Heart right ventricle (tissue), 16 donors: Measurements from ENCODE around the gene RBM33. TPM values are rescaled to one million over a fixed set of nuclear protein-coding genes. Genes with fewer than 3 reads are reported as not detected.

Source experiments
- ATAC-seq, 8 donors: fragments of 200-7000 bp; cut with Tn5 transposase; one replicate each; pipeline ENCODE4 v1.9.1; 2020; ENCODE audit warnings: mild to moderate bottlenecking in 8 of 8, moderate library complexity in 8 of 8, moderate number of reproducible peaks in 1 of 8
- DNase-seq, 2 donors: peaks; one replicate each; pipeline ENCODE4 v3.0.0-alpha.2; 2020
- H3K27ac ChIP-seq, 10 donors: fragments of 200-600 bp; sonication (generic) in 2 of 10; one replicate each; pipeline versions ENCODE4 v1.5.0 to v1.8.0; 2020 to 2022; ENCODE audit warnings: mild to moderate bottlenecking in 3 of 10
- H3K27me3 ChIP-seq, 7 donors: fragments of 200-600 bp; one replicate each; pipeline ENCODE4 v1.8.0; 2021 to 2022; ENCODE audit warnings: mild to moderate bottlenecking in 2 of 7
- H3K36me3 ChIP-seq, 9 donors: fragments of 200-600 bp; sonication (generic) in 1 of 9; one replicate each; pipeline versions ENCODE4 v1.5.0 to v1.8.0; 2020 to 2022; ENCODE audit warnings: mild to moderate bottlenecking in 2 of 9
- H3K4me1 ChIP-seq, 9 donors: fragments of 200-600 bp; sonication (generic) in 1 of 9; one replicate each; pipeline versions ENCODE4 v1.5.0 to v1.8.0; 2020 to 2022; ENCODE audit warnings: mild to moderate bottlenecking in 4 of 9
- H3K4me3 ChIP-seq, 10 donors: fragments of 200-600 bp; sonication (generic) in 2 of 10; one replicate each; pipeline versions ENCODE4 v1.5.0 to v1.8.0; 2020 to 2022; ENCODE audit warnings: mild to moderate bottlenecking in 7 of 10, moderate library complexity in 2 of 10
- H3K9me3 ChIP-seq, 11 donors: fragments of 200-600 bp in 10 of 11; sonication (generic) in 2 of 11; one replicate each; pipeline versions ENCODE4 v1.5.0 to v1.8.0; 2013 to 2022; ENCODE audit warnings: mild to moderate bottlenecking in 2 of 11, control low read depth in 1 of 11, moderate library complexity in 1 of 11
- WGBS, 2 donors: extraction: QIAGEN DNeasy Blood & Tissue Kit; methylation state at CpG; one replicate each; pipeline ENCODE4 v1.1.7; 2013; ENCODE audit warnings: inconsistent platforms in 1 of 2; 5-methylcytosine and 5-hydroxymethylcytosine counted together
- intact Hi-C, 10 donors: fragments of 100-400 bp; cut with DNase I; formaldehyde crosslinking; loops; one replicate each; pipeline versions ENCODE4 v1.11.1 to v1.14.2; 2022
- polyA plus RNA-seq, 2 donors: library from polyadenylated mRNA; stranded (reverse); fragments of 200-250 nt; gene quantifications; one replicate each; pipeline ENCODE4 v1.2.3, GENCODE V29; 2013
- total RNA-seq, 10 donors: library from RNA; stranded (reverse); fragmentation: NEBNext Ultra II Directional in 3 of 10; extraction: Animal tissue kit (Norgen Biotek cat#: 25700) in 3 of 10; gene quantifications; one replicate each; pipeline versions ENCODE4 v1.2.1 to v1.2.4, GENCODE V29; 2021 to 2023
- TF ChIP-seq, protein P1 (sequence below), 9 donors: fragments of 200-600 bp; sonication (generic) in 2 of 9; IDR thresholded peaks; one replicate each; pipeline versions ENCODE4 v1.5.0 to v1.8.0; 2021 to 2022; ENCODE audit warnings: antibody characterized with exemption in 9 of 9, mild to moderate bottlenecking in 5 of 9, moderate library complexity in 1 of 9
- donor health status: Arrhythmogenic right ventricular cardiomyopathy.
- donor health status: ischemic (EF 13 %, LVEDD 7.1; RV severe dilation, severe dysfunction).
- donor health status: healthy with polysubstance abuse.
- donor health status: DM: no; HTN: yes; CAD: no.
- donor health status: DM: no; HTN: no; CAD: no.
- donor health status: ischemic (EF 25% LVEDD 6.9; RV normal size, moderate dysfunction).
- donor health status: ischemic (EF 25% LVEDD 5.7; RV mildly dilated, moderate dysfunction).
- donor health status: healthy.
- donor health status: DM: yes; HTN: yes; CAD: no.
- donor health status: Ischemic cardiomyopathy.
- donor health status: ischemic (EF 35%, LVEDD 5.7; RV mildly dilated, moderate dysfunction).
- donor health status: nonischemic (EF 11% LVEDD 7.7; RV severe dilation, severe dysfunction).
- donor health status: DM: yes; HTN: yes; CAD: no.
- donor health status: PGD.
- donor health status: ischemic (EF 29% LVEDD 5.4; RV normal size, mild dysfunction).
- donor health status: nonischemic (EF 23%, LVEDD 6.1; RV moderate dilation, normal function).

The RBM33 gene
- total and polyA plus RNA-seq, 12 donors, result 9.5 to 44.6 (median 35.7) TPM

- intact Hi-C loops, result loop anchor here in 1 of 10 donors (5.0 kb wide), 1 partner anchor 135 kb away; no protein-coding TSS in a partner anchor
- Histone ChIP-seq H3K4me3 (no peak overlapping the region), H3K4me1 (peaks cover 0 to 5% (median 0%) of the 10 kb centered on the region in 9 donors), H3K27me3 (peaks cover 0 to 48% (median 24%) of the 10 kb centered on the region in 7 donors), H3K27ac (no peak overlapping the region), H3K36me3 (no peaks in the 10 kb centered on the region), H3K9me3 (peaks cover 0 to 6% (median 0%) of the 10 kb centered on the region in 11 donors)
- TF ChIP-seq, protein P1, sequence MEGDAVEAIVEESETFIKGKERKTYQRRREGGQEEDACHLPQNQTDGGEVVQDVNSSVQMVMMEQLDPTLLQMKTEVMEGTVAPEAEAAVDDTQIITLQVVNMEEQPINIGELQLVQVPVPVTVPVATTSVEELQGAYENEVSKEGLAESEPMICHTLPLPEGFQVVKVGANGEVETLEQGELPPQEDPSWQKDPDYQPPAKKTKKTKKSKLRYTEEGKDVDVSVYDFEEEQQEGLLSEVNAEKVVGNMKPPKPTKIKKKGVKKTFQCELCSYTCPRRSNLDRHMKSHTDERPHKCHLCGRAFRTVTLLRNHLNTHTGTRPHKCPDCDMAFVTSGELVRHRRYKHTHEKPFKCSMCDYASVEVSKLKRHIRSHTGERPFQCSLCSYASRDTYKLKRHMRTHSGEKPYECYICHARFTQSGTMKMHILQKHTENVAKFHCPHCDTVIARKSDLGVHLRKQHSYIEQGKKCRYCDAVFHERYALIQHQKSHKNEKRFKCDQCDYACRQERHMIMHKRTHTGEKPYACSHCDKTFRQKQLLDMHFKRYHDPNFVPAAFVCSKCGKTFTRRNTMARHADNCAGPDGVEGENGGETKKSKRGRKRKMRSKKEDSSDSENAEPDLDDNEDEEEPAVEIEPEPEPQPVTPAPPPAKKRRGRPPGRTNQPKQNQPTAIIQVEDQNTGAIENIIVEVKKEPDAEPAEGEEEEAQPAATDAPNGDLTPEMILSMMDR (IDR thresholded peaks at IDR 0.05), result no peak
- WGBS, 2 donors, result 92 to 93% methylated on average over 24 of the region's 24 CpGs
- DNase-seq (no peak), ATAC-seq (no peak)
These were observed 42.3 kb upstream of the RBM33 start for GRCh38 chr7:155602156-155602555.

DNA sequence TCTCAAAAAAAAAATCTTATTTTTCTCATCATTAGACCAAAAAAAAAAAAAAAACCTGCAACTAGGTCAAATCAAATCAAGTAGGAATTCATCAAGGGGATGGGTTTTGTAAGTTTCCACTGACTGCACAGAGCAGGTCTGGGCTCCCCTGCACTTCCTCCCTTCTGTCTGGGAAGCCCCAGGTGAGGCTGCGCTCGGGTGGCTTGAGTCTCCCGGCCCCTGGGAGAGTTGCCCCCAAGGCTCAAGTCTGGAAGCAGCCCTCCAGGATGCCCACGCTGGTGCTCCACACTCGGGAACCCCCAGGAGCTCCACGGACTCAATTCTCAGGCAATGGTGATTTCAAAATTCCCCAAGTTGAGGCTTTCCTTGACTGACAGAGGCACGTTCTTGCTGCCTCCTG, 41.7 kb upstream of the RBM33 start:
- Histone ChIP-seq H3K36me3 (no peaks in the 10 kb centered on the region), H3K27ac (no peak overlapping the region), H3K27me3 (peaks cover 0 to 48% (median 24%) of the 10 kb centered on the region in 7 donors), H3K4me1 (peaks cover 0 to 5% (median 0%) of the 10 kb centered on the region in 9 donors), H3K9me3 (peaks cover 0 to 6% (median 0%) of the 10 kb centered on the region in 11 donors), H3K4me3 (no peak overlapping the region)
- no peak for DNase-seq
- WGBS, 2 donors, result 63 to 69% methylated on average over 7 of the region's 7 CpGs
- intact Hi-C loops, result loop anchor here in 1 of 10 donors (5.0 kb wide), 1 partner anchor 135 kb away; no protein-coding TSS in a partner anchor
- TF ChIP-seq, protein P1 (IDR thresholded peaks at IDR 0.05), result no peak
- no peak for ATAC-seq

GRCh38 chr7:155603205-155603857, 41.1 kb upstream of the RBM33 start:
- peaks cover 0 to 5% (median 0%) of the 10 kb centered on the region in 9 donors for H3K4me1 ChIP-seq
- TF ChIP-seq, protein P1 (IDR thresholded peaks at IDR 0.05), result no peak
- 37 to 39% methylated on average over 19 of the region's 19 CpGs for WGBS, 2 donors
- no peak for DNase-seq
- no peak for ATAC-seq
- peaks cover 0 to 6% (median 0%) of the 10 kb centered on the region in 11 donors for H3K9me3 ChIP-seq
- no peak overlapping the region for H3K4me3 ChIP-seq
- H3K27ac ChIP-seq, result no peak overlapping the region
- no peaks in the 10 kb centered on the region for H3K36me3 ChIP-seq
- peaks cover 0 to 48% (median 24%) of the 10 kb centered on the region in 7 donors for H3K27me3 ChIP-seq
- intact Hi-C loops, result loop anchor here in 1 of 10 donors (5.0 kb wide), 1 partner anchor 134 kb away; no protein-coding TSS in a partner anchor

DNA sequence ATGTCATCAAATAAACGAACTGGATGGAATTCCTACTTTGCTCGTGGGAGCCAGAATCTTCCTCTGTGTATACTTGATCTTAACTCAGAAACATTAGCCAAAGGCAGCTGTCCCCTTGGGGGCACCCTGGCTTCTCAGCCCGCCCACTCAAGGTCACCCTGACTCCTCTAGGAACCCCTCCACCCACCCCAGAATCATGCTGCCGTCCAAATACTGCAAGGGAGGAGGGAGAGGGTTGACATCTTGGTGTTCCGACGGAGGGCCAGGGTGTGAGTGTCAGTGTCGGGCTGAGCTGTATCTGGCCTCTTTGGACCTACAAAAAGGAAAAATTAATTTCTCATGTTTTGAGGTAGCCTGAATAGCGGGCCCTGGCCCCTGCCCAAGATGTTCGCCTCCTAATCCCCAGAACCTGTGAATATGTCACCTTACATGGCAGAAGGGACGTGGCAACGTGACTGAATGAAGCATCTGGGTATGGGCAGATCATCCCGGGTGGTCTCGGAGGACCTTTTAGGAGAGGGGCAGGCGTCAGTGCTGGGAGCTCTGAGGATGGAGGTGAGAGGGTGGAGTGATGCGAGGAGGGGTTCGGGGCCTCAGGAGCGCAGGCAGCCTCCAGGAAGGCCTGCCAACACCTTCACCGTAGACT, 40.5 kb upstream of the RBM33 start:
- Histone ChIP-seq H3K9me3 (peaks cover 0 to 6% (median 0%) of the 10 kb centered on the region in 11 donors), H3K27ac (no peak overlapping the region), H3K4me3 (no peak overlapping the region), H3K36me3 (no peaks in the 10 kb centered on the region), H3K27me3 (peaks cover 0 to 48% (median 23%) of the 10 kb centered on the region in 7 donors), H3K4me1 (peaks cover 0 to 1% (median 0%) of the 10 kb centered on the region in 9 donors)
- TF ChIP-seq, protein P1 (IDR thresholded peaks at IDR 0.05), result no peak
- DNase-seq (no peak), ATAC-seq (no peak)
- intact Hi-C loops, result loop anchor here in 1 of 10 donors (5.0 kb wide), 1 partner anchor 133 kb away; no protein-coding TSS in a partner anchor
- WGBS, 2 donors, result 81 to 82% methylated on average over 18 of the region's 18 CpGs
